Measurements from ENCODE around the gene RNF25.
"Not testable (repeated sequence)": the region's sequence is repeated elsewhere in the genome, so short reads cannot be mapped to it uniquely, and the experiment has no call there.

DNA sequence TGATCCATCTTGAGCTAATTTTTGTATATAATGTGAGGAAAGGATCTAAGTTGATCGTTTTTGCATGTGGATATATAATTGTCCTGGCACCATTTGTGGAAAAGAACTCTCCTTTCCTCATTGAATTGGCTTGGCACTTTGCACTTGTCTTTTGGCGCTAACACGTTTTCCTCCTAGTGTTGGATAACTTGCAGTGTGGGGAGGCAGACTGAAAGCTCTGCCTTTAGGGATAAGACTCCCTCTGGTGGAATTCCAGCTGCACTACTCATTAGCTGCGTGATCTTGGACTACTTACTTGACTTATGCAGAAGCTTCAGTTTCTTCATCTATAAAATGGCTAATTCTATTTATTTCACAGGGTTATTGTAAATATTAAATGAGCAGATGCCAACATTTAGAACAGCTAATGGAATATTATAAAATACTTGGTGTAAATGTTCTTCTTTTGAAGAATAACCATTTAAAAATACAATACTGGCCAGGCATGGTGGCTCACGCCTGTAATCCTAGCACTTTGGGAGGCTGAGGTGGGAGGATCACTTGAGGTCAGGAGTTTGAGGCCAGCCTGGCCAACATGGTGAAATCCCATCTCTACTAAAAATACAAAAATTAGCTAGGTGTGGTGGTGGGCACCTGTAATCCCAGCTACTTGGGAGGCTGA, 15.7 kb upstream of the RNF25 start:
- not testable (repeated sequence) for TF ChIP-seq EZH2 (IDR thresholded peaks at IDR 0.05; ENCODE audit: low read length, unreplicated experiment); EZH2phosphoT487 (IDR thresholded peaks at IDR 0.05; ENCODE audit: borderline replicate concordance, low read length)
- TF ChIP-seq, protein P1, sequence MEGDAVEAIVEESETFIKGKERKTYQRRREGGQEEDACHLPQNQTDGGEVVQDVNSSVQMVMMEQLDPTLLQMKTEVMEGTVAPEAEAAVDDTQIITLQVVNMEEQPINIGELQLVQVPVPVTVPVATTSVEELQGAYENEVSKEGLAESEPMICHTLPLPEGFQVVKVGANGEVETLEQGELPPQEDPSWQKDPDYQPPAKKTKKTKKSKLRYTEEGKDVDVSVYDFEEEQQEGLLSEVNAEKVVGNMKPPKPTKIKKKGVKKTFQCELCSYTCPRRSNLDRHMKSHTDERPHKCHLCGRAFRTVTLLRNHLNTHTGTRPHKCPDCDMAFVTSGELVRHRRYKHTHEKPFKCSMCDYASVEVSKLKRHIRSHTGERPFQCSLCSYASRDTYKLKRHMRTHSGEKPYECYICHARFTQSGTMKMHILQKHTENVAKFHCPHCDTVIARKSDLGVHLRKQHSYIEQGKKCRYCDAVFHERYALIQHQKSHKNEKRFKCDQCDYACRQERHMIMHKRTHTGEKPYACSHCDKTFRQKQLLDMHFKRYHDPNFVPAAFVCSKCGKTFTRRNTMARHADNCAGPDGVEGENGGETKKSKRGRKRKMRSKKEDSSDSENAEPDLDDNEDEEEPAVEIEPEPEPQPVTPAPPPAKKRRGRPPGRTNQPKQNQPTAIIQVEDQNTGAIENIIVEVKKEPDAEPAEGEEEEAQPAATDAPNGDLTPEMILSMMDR (conservative IDR thresholded peaks at IDR 0.05; ENCODE audit: low read depth, low read length), result peak; percentile 88
